ENCODE measurements around the gene JUND. TPM values are rescaled to one million over a fixed set of nuclear protein-coding genes. Genes with fewer than 3 reads are reported as not detected.

Gene JUND
- total RNA-seq, 1 donor from 2014 or later, result 168 TPM

- Mint-ChIP-seq H3K4me3 (ENCODE audit: low read depth) (no peak overlapping the region), H3K4me1 (ENCODE audit: low read depth) (peaks cover 16% of the 10 kb centered on the region), H3K9me3 (ENCODE audit: low read depth) (no peaks in the 10 kb centered on the region), H3K27ac (no peak overlapping the region), H3K27me3 (no peaks in the 10 kb centered on the region), H3K36me3 (ENCODE audit: insufficient read depth) (peaks cover 9% of the 10 kb centered on the region)
- TF ChIP-seq CTCF (IDR thresholded peaks at IDR 0.05; ENCODE audit: unreplicated experiment), result no peak
- no peak for DNase-seq (ENCODE audit: low spot score, unreplicated experiment)
These were observed 25.9 kb upstream of the JUND start for GRCh38 chr19:18307271-18307681.

DNA sequence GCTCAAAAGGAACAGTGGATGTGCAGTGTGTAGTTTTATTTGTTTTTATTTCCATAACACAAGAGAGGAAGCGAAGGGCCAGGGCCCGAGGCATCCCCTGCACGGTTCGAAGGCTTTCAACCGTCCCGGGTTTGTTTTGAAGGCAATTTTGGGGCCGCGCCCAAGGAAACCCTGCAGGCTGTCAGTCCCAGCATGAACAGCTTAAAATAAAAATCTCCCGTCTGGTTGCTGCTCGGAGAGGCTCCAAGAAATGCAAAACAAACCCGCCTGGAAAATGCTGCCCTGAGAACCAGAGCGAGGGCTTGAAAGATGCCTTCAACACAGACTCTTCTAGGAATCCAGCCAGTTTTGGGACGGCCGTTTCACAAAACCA lies 25.5 kb upstream of the JUND start:
- Mint-ChIP-seq H3K4me3 (ENCODE audit: low read depth) (no peak overlapping the region), H3K4me1 (ENCODE audit: low read depth) (peaks cover 16% of the 10 kb centered on the region), H3K36me3 (ENCODE audit: insufficient read depth) (peaks cover 9% of the 10 kb centered on the region), H3K27ac (no peak overlapping the region), H3K27me3 (no peaks in the 10 kb centered on the region), H3K9me3 (ENCODE audit: low read depth) (no peaks in the 10 kb centered on the region)
- no peak for DNase-seq (ENCODE audit: low spot score, unreplicated experiment)
- TF ChIP-seq CTCF (IDR thresholded peaks at IDR 0.05; ENCODE audit: unreplicated experiment), result no peak

- Mint-ChIP-seq H3K4me3 (ENCODE audit: low read depth) (no peak overlapping the region), H3K36me3 (ENCODE audit: insufficient read depth) (peaks cover 9% of the 10 kb centered on the region), H3K27me3 (no peaks in the 10 kb centered on the region), H3K9me3 (ENCODE audit: low read depth) (no peaks in the 10 kb centered on the region), H3K27ac (no peak overlapping the region), H3K4me1 (ENCODE audit: low read depth) (peaks cover 16% of the 10 kb centered on the region)
- TF ChIP-seq CTCF (IDR thresholded peaks at IDR 0.05; ENCODE audit: unreplicated experiment), result no peak
- DNase-seq (ENCODE audit: low spot score, unreplicated experiment), result no peak
These were observed 24.9 kb upstream of the JUND start for GRCh38 chr19:18306209-18306887.

DNA sequence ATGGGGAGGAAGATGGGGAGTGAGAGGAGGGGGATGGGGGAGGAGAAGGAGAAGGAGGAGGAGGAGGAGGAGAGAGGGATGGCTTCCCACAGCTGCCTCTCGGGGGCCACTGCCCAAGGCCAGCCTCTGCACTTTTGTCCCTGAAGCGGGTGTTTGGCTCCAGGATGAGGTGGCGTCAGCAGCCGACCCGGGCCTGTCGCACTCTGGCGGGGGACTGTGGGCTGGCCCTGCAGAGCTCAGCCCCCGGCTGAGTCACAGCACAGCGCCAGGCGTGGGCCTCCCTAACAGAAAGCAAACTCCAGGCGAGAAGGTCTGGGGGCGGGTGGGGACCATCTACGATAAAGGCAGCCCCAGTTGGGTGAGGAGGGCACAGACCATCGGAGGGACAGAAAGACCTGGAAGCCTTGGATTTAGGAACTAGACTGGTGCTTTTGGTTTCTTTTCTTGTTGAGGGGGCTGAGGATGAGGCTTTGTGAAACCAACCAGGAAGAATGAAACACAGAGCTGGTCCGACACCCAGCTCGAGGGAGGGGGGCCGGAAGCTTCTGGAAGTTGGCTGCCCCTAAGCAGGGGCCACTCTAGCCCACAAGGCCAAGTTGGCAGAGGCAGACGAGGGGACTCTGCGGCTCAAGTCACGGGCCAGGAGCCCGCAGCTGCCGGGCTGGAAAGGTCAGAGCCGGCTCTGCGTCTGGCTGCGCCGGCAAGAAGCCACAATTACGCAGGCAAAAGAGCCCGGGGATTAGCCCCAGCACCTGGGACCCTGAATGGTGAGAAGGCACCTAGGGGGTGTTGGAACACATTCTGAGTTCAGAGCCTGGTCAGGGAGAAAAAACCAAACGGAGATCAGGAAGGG lies 23.3 kb upstream of the JUND start:
- peaks cover 9% of the 10 kb centered on the region for H3K36me3 Mint-ChIP-seq (ENCODE audit: insufficient read depth)
- no peak for TF ChIP-seq CTCF (IDR thresholded peaks at IDR 0.05; ENCODE audit: unreplicated experiment)
- peak overlapping the region; percentile 51 for H3K4me3 Mint-ChIP-seq (ENCODE audit: low read depth)
- H3K9me3 Mint-ChIP-seq (ENCODE audit: low read depth), result no peaks in the 10 kb centered on the region
- no peak for DNase-seq (ENCODE audit: low spot score, unreplicated experiment)
- peaks cover 16% of the 10 kb centered on the region for H3K4me1 Mint-ChIP-seq (ENCODE audit: low read depth)
- no peaks in the 10 kb centered on the region for H3K27me3 Mint-ChIP-seq
- H3K27ac Mint-ChIP-seq, result peak overlapping the region; percentile 90

- Mint-ChIP-seq H3K4me1 (ENCODE audit: low read depth) (peaks cover 16% of the 10 kb centered on the region), H3K36me3 (ENCODE audit: insufficient read depth) (peaks cover 9% of the 10 kb centered on the region), H3K4me3 (ENCODE audit: low read depth) (no peak overlapping the region), H3K27ac (peak overlapping the region; percentile 78), H3K27me3 (no peaks in the 10 kb centered on the region), H3K9me3 (ENCODE audit: low read depth) (no peaks in the 10 kb centered on the region)
- no peak for DNase-seq (ENCODE audit: low spot score, unreplicated experiment)
- no peak for TF ChIP-seq CTCF (IDR thresholded peaks at IDR 0.05; ENCODE audit: unreplicated experiment)
These were observed 22.7 kb upstream of the JUND start for GRCh38 chr19:18304208-18304457.
